ENCODE results near the gene PIK3CD.

The PIK3CD gene

GRCh38 chr1:9628541-9629444, 22.7 kb upstream of the PIK3CD start:
- Histone ChIP-seq H3K27me3 (replicated peaks; ENCODE audit: control insufficient read depth, insufficient read depth, low read length) (no peaks in the 10 kb centered on the region), H3K36me3 (ENCODE audit: control insufficient read depth, insufficient read depth, low read length) (no peaks in the 10 kb centered on the region; the same call in 1 of the 2 replicates), H3K4me3 (replicated peaks; ENCODE audit: low read depth, low read length) (peak overlapping the region; percentile 63)
- TF ChIP-seq CTCF (IDR thresholded peaks at IDR 0.05; ENCODE audit: insufficient read depth, low read length, poor library complexity, severe bottlenecking): no peak
- peak; percentile 82 for DNase-seq (ENCODE audit: extremely low read depth, insufficient read length)

- peak; percentile 89 for DNase-seq (ENCODE audit: extremely low read depth, insufficient read length)
- Histone ChIP-seq H3K4me3 (replicated peaks; ENCODE audit: low read depth, low read length) (peak overlapping the region; percentile 63), H3K27me3 (replicated peaks; ENCODE audit: control insufficient read depth, insufficient read depth, low read length) (no peaks in the 10 kb centered on the region), H3K36me3 (ENCODE audit: control insufficient read depth, insufficient read depth, low read length) (no peaks in the 10 kb centered on the region)
- TF ChIP-seq CTCF (IDR thresholded peaks at IDR 0.05; ENCODE audit: insufficient read depth, low read length, poor library complexity, severe bottlenecking): no peak
Observed at GRCh38 chr1:9629445-9630201, 21.9 kb upstream of the PIK3CD start.

GRCh38 chr1:9630331-9631111, 21.0 kb upstream of the PIK3CD start:
- TF ChIP-seq CTCF (IDR thresholded peaks at IDR 0.05; ENCODE audit: insufficient read depth, low read length, poor library complexity, severe bottlenecking): no peak
- no peaks in the 10 kb centered on the region for H3K27me3 ChIP-seq (replicated peaks; ENCODE audit: control insufficient read depth, insufficient read depth, low read length)
- peak overlapping the region; percentile 63 for H3K4me3 ChIP-seq (replicated peaks; ENCODE audit: low read depth, low read length)
- H3K36me3 ChIP-seq (ENCODE audit: control insufficient read depth, insufficient read depth, low read length): no peaks in the 10 kb centered on the region
- DNase-seq (ENCODE audit: extremely low read depth, insufficient read length): no peak

- Histone ChIP-seq H3K4me3 (replicated peaks; ENCODE audit: low read depth, low read length) (no peak overlapping the region), H3K36me3 (ENCODE audit: control insufficient read depth, insufficient read depth, low read length) (no peaks in the 10 kb centered on the region), H3K27me3 (replicated peaks; ENCODE audit: control insufficient read depth, insufficient read depth, low read length) (no peaks in the 10 kb centered on the region)
- no peak for DNase-seq (ENCODE audit: extremely low read depth, insufficient read length)
- TF ChIP-seq CTCF (IDR thresholded peaks at IDR 0.05; ENCODE audit: insufficient read depth, low read length, poor library complexity, severe bottlenecking): no peak
Observed at GRCh38 chr1:9631613-9632012, 19.9 kb upstream of the PIK3CD start.

- DNase-seq (ENCODE audit: extremely low read depth, insufficient read length): no peak
- TF ChIP-seq CTCF (IDR thresholded peaks at IDR 0.05; ENCODE audit: insufficient read depth, low read length, poor library complexity, severe bottlenecking): no peak
- no peaks in the 10 kb centered on the region; the same call in 1 of the 2 replicates for H3K36me3 ChIP-seq (ENCODE audit: control insufficient read depth, insufficient read depth, low read length)
- no peak overlapping the region for H3K4me3 ChIP-seq (replicated peaks; ENCODE audit: low read depth, low read length)
- no peaks in the 10 kb centered on the region for H3K27me3 ChIP-seq (replicated peaks; ENCODE audit: control insufficient read depth, insufficient read depth, low read length)
Observed at GRCh38 chr1:9633493-9633892, 18.0 kb upstream of the PIK3CD start.

All from GM06990 (cell line).